HUES48 (cell line): ENCODE data around the gene REEP6.

Experiments
- H3K27ac ChIP-seq: one replicate; pipeline ENCODE4 v1.7.0; 2013; ENCODE audit warnings: low read depth, low read length, inconsistent platforms
- H3K27me3 ChIP-seq: 2 replicates; pipeline ENCODE4 v1.6.1; 2013; ENCODE audit warnings: mild to moderate bottlenecking, low read length; ENCODE audit not compliant: control insufficient read depth, insufficient read depth
- H3K36me3 ChIP-seq: 2 replicates; pipeline ENCODE4 v1.6.1; 2013; ENCODE audit warnings: low read length; ENCODE audit not compliant: control insufficient read depth, insufficient read depth
- H3K4me1 ChIP-seq: 2 replicates; pipeline ENCODE4 v1.6.1; 2013; ENCODE audit warnings: mild to moderate bottlenecking, low read length; ENCODE audit not compliant: control insufficient read depth, insufficient read depth
- H3K4me3 ChIP-seq: 2 replicates; pipeline ENCODE4 v1.5.1; 2013; ENCODE audit warnings: mild to moderate bottlenecking, low read depth, low read length
- H3K9ac ChIP-seq: 2 replicates; pipeline ENCODE4 v1.6.1; 2013; ENCODE audit warnings: mild to moderate bottlenecking, low read depth, low read length, moderate library complexity
- H3K9me3 ChIP-seq: 2 replicates; pipeline ENCODE4 v1.6.1; 2013; ENCODE audit warnings: low read length; ENCODE audit not compliant: control insufficient read depth, insufficient read depth

The REEP6 gene

GRCh38 chr19:1457892-1458291, 33.1 kb upstream of the REEP6 start:
- Histone ChIP-seq H3K9me3 (no peaks in the 10 kb centered on the region), H3K36me3 (no peaks in the 10 kb centered on the region), H3K4me3 (no peak overlapping the region), H3K27me3 (peaks cover 19% of the 10 kb centered on the region), H3K9ac (no peak overlapping the region), H3K4me1 (no peaks in the 10 kb centered on the region), H3K27ac (no peak overlapping the region)

- peaks cover 18% of the 10 kb centered on the region for H3K27me3 ChIP-seq
- H3K4me3 ChIP-seq, result no peak overlapping the region
- H3K9me3 ChIP-seq, result no peaks in the 10 kb centered on the region
- no peaks in the 10 kb centered on the region for H3K36me3 ChIP-seq
- no peak overlapping the region for H3K27ac ChIP-seq
- H3K9ac ChIP-seq, result no peak overlapping the region
- H3K4me1 ChIP-seq, result no peaks in the 10 kb centered on the region
Observed at GRCh38 chr19:1459479-1459878, 31.5 kb upstream of the REEP6 start.

GRCh38 chr19:1460033-1460995, 30.7 kb upstream of the REEP6 start:
- Histone ChIP-seq H3K27me3 (peaks cover 26% of the 10 kb centered on the region), H3K4me1 (no peaks in the 10 kb centered on the region), H3K27ac (no peak overlapping the region), H3K9ac (no peak overlapping the region), H3K4me3 (no peak overlapping the region), H3K36me3 (no peaks in the 10 kb centered on the region), H3K9me3 (no peaks in the 10 kb centered on the region)

GRCh38 chr19:1461862-1462261, 29.1 kb upstream of the REEP6 start:
- Histone ChIP-seq H3K4me3 (no peak overlapping the region), H3K4me1 (no peaks in the 10 kb centered on the region), H3K27me3 (peaks cover 35% of the 10 kb centered on the region), H3K9ac (no peak overlapping the region), H3K9me3 (no peaks in the 10 kb centered on the region), H3K36me3 (no peaks in the 10 kb centered on the region), H3K27ac (no peak overlapping the region)

GRCh38 chr19:1465191-1466016, 25.6 kb upstream of the REEP6 start:
- H3K4me1 ChIP-seq, result no peaks in the 10 kb centered on the region
- H3K4me3 ChIP-seq, result no peak overlapping the region
- H3K27ac ChIP-seq, result no peak overlapping the region
- peaks cover 63% of the 10 kb centered on the region for H3K27me3 ChIP-seq
- H3K9me3 ChIP-seq, result no peaks in the 10 kb centered on the region
- no peak overlapping the region for H3K9ac ChIP-seq
- H3K36me3 ChIP-seq, result no peaks in the 10 kb centered on the region

GRCh38 chr19:1466018-1466460, 24.9 kb upstream of the REEP6 start:
- no peak overlapping the region for H3K9ac ChIP-seq
- H3K4me3 ChIP-seq, result no peak overlapping the region
- H3K36me3 ChIP-seq, result no peaks in the 10 kb centered on the region
- H3K4me1 ChIP-seq, result peaks cover 3% of the 10 kb centered on the region; the same call in 1 of the 2 replicates
- no peaks in the 10 kb centered on the region for H3K9me3 ChIP-seq
- H3K27ac ChIP-seq, result no peak overlapping the region
- H3K27me3 ChIP-seq, result peaks cover 69% of the 10 kb centered on the region

GRCh38 chr19:1466461-1467214, 24.3 kb upstream of the REEP6 start:
- H3K36me3 ChIP-seq, result no peaks in the 10 kb centered on the region
- no peak overlapping the region for H3K9ac ChIP-seq
- H3K4me1 ChIP-seq, result peaks cover 8% of the 10 kb centered on the region
- H3K4me3 ChIP-seq, result peak overlapping the region; percentile 37; the same call in 1 of the 2 replicates
- H3K27ac ChIP-seq, result no peak overlapping the region
- peaks cover 75% of the 10 kb centered on the region for H3K27me3 ChIP-seq
- H3K9me3 ChIP-seq, result no peaks in the 10 kb centered on the region

- Histone ChIP-seq H3K9ac (no peak overlapping the region), H3K4me3 (peak overlapping the region; percentile 37; the same call in 1 of the 2 replicates), H3K36me3 (no peaks in the 10 kb centered on the region), H3K27me3 (peaks cover 80% of the 10 kb centered on the region), H3K4me1 (peaks cover 8% of the 10 kb centered on the region), H3K9me3 (no peaks in the 10 kb centered on the region), H3K27ac (no peak overlapping the region)
Observed at GRCh38 chr19:1467215-1467489, 23.8 kb upstream of the REEP6 start.

- Histone ChIP-seq H3K9ac (no peak overlapping the region), H3K4me1 (peaks cover 8% of the 10 kb centered on the region), H3K27me3 (peaks cover 86% of the 10 kb centered on the region), H3K36me3 (no peaks in the 10 kb centered on the region), H3K4me3 (peak overlapping the region; percentile 29; the same call in 1 of the 2 replicates), H3K9me3 (no peaks in the 10 kb centered on the region), H3K27ac (no peak overlapping the region)
Observed at GRCh38 chr19:1467490-1468273, 23.3 kb upstream of the REEP6 start.

GRCh38 chr19:1468274-1468820, 22.6 kb upstream of the REEP6 start:
- no peak overlapping the region for H3K27ac ChIP-seq
- H3K9me3 ChIP-seq, result no peaks in the 10 kb centered on the region
- H3K27me3 ChIP-seq, result peaks cover 91% of the 10 kb centered on the region
- H3K4me1 ChIP-seq, result peaks cover 8% of the 10 kb centered on the region
- no peaks in the 10 kb centered on the region for H3K36me3 ChIP-seq
- H3K9ac ChIP-seq, result no peak overlapping the region
- no peak overlapping the region for H3K4me3 ChIP-seq
